B cell (primary cell): ENCODE measurements around the gene SH3RF3.

Experiments used
- CTCF ChIP-seq: fragments of 200-600 bp; IDR thresholded peaks from one replicate; pipeline ENCODE4 v1.8.0; 2022; ENCODE audit warnings: antibody characterized with exemption, mild to moderate bottlenecking
- EZH2 ChIP-seq: IDR thresholded peaks from 2 replicates; pipeline ENCODE4 v1.6.1; 2012; ENCODE audit warnings: borderline replicate concordance, low read depth, mild to moderate bottlenecking, moderate library complexity, low read length; ENCODE audit not compliant: insufficient read depth, poor library complexity, severe bottlenecking

DNA sequence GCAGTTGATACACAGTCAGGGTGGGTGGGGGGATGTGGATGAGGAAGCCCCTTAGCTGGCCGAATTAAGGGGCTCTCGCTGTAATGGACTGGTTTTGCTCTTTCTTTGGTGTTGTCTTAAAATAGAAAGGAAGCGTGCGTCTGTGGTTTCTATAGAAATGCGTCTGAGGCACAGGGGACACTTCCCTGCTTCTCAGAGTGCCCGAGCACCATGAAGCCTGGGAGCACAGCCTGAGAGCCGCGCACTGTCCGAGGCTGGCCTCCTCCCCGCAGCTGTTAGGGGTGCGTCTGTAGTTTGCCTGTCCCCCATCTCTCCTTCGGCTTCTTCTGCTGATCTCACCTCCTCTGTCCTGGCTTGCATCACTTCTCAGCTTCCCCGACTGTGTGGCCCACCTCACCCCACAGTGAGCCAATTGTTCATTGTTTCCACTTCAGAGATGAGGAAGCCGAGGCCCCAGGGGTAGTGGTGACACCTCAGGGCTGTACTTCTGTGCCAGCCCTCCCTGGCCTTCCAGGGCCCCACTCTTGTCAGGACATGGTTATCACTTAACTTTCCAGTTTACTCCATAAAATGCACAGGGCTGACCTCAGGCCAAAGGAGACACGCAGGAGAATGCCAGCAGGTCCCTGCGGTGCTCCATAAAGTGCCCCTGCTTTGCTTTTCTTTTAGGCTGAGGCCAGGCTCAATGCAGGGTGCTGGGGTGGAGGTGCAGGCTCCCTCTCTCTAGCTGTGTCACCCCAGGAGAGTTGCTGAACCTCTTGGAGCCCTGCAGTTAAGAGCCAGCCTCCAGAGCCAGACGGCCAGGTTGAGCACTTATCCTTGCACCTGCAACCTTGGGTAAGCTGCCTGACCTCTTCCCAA is 274.2 kb downstream of the SH3RF3 start:
- TF ChIP-seq CTCF (no peak), EZH2 (no peak)
